PC-3 (cell line): ENCODE measurements around the gene DCAF7. TPM values are rescaled to one million over a fixed set of nuclear protein-coding genes. Genes with fewer than 3 reads are reported as not detected.

Experiments
- ATAC-seq: fragments of 200-7000 bp; cut with Tn5 transposase; 2 replicates; pipeline ENCODE4 v1.9.1; 2020; ENCODE audit warnings: mild to moderate bottlenecking, moderate library complexity
- BruUV-seq: library from RNA; stranded (reverse); fragments of 400-500 nt; replicated peaks from 2 replicates; lab custom pipeline; 2021; lab: Mats Ljungman, UMichigan
- CTCF ChIA-PET: fragments of 300-600 bp; sonication (Branson Sonifier 250); formaldehyde crosslinking; loops from one replicate; lab custom pipeline; 2022; ENCODE audit warnings: antibody characterized with exemption; lab: Charles Lee
- POLR2A ChIA-PET: fragments of 300-600 bp; sonication (Branson Sonifier 250); formaldehyde crosslinking; loops from one replicate; lab custom pipeline; 2022; ENCODE audit warnings: antibody characterized with exemption; ENCODE audit not compliant: unreplicated experiment; lab: Charles Lee
- DNase-seq: peaks from one replicate; pipeline ENCODE4 v3.0.0-alpha.2; 2015
- H2AFZ ChIP-seq: fragments of 300-600 bp; sonication (generic); 2 replicates; pipeline ENCODE4 v1.6.0; 2016; ENCODE audit warnings: antibody characterized with exemption, low read length
- H3F3A ChIP-seq: fragments of 300-600 bp; sonication (generic); one replicate; pipeline ENCODE4 v1.6.0; 2017; ENCODE audit warnings: antibody characterized with exemption, low read length, control low read depth, mild to moderate bottlenecking; ENCODE audit not compliant: unreplicated experiment
- H3K27ac ChIP-seq: fragments of 300-600 bp; sonication (generic); 2 replicates; pipeline ENCODE4 v1.5.1; 2016; ENCODE audit warnings: mild to moderate bottlenecking, low read length
- H3K27me3 ChIP-seq: fragments of 300-600 bp; sonication (generic); 2 replicates; pipeline ENCODE4 v1.6.1; 2016; ENCODE audit warnings: low read length, mixed read lengths
- H3K36me3 ChIP-seq: fragments of 300-600 bp; sonication (generic); 2 replicates; pipeline ENCODE4 v1.6.1; 2016; ENCODE audit warnings: low read depth, mixed run types, low read length, mixed read lengths
- H3K4me1 ChIP-seq: fragments of 300-600 bp; sonication (generic); 2 replicates; pipeline ENCODE4 v1.5.1; 2016; ENCODE audit warnings: low read length; ENCODE audit not compliant: insufficient read depth
- H3K4me2 ChIP-seq: fragments of 300-600 bp; sonication (generic); 2 replicates; pipeline ENCODE4 v1.6.0; 2016; ENCODE audit warnings: low read length
- H3K4me3 ChIP-seq: fragments of 300-600 bp; sonication (generic); 2 replicates; pipeline ENCODE4 v1.5.1; 2016; ENCODE audit warnings: mild to moderate bottlenecking, low read length, mixed read lengths
- H3K79me2 ChIP-seq: fragments of 300-600 bp; sonication (generic); 2 replicates; pipeline ENCODE4 v1.6.1; 2017; ENCODE audit warnings: low read length, mixed read lengths
- H3K9ac ChIP-seq: fragments of 300-600 bp; sonication (generic); 2 replicates; pipeline ENCODE4 v1.6.0; 2016; ENCODE audit warnings: mild to moderate bottlenecking, low read length
- H3K9me2 ChIP-seq: fragments of 300-600 bp; sonication (generic); replicated peaks from 2 replicates; pipeline ENCODE4 v1.6.1; 2016; ENCODE audit warnings: mixed run types, low read length, mixed read lengths
- H3K9me3 ChIP-seq: fragments of 300-600 bp; sonication (generic); 2 replicates; pipeline ENCODE4 v1.6.1; 2016; ENCODE audit warnings: low read length, mixed read lengths
- H4K20me1 ChIP-seq: fragments of 300-600 bp; sonication (generic); 2 replicates; pipeline ENCODE4 v1.6.1; 2016; ENCODE audit warnings: low read length, mixed read lengths
- CTCF ChIP-seq: fragments of 300-600 bp; sonication (generic); conservative IDR thresholded peaks from 2 replicates; pipeline ENCODE4 v1.5.1; 2017; ENCODE audit warnings: antibody characterized with exemption, low read depth, mild to moderate bottlenecking, low read length
- EZH2 ChIP-seq: fragments of 300-600 bp; sonication (generic); IDR thresholded peaks from one replicate; pipeline ENCODE4 v1.6.1; 2017; ENCODE audit warnings: antibody characterized with exemption, mild to moderate bottlenecking, low read length; ENCODE audit not compliant: unreplicated experiment
- EZH2phosphoT487 ChIP-seq: fragments of 300-600 bp; sonication (generic); IDR thresholded peaks from 2 replicates; pipeline ENCODE4 v1.6.1; 2018; ENCODE audit warnings: mild to moderate bottlenecking, antibody characterized with exemption, low read length, borderline replicate concordance
- intact Hi-C: fragments of 100-400 bp; cut with micrococcal nuclease; formaldehyde crosslinking; loops from 2 replicates; pipeline ENCODE4 v1.9.0; 2023
- total RNA-seq: library from RNA; depleted of rRNA; stranded (reverse); fragments of >200 nt; gene quantifications from 2 replicates; pipeline ENCODE4 v1.2.3, GENCODE V29; 2014

Gene DCAF7
- total RNA-seq, 1 experiment from 2014 or later: 46.5 TPM

GRCh38 chr17:63561819-63562218 lies 11.5 kb downstream of the DCAF7 start:
- intact Hi-C loops: no loop called here
- DNase-seq: no peak
- H2AFZ ChIP-seq: no peak overlapping the region
- no peaks in the 10 kb centered on the region for H3K4me1 ChIP-seq
- no peak overlapping the region for H3K4me3 ChIP-seq
- no peaks in the 10 kb centered on the region for H3K9me3 ChIP-seq
- H3K9me2 ChIP-seq: no peaks in the 10 kb centered on the region
- no peak overlapping the region for H3K27ac ChIP-seq
- ChIA-PET POLR2A (no interaction called here), CTCF (no interaction called here)
- TF ChIP-seq EZH2phosphoT487: no peak
- TF ChIP-seq CTCF: no peak
- no peak for TF ChIP-seq EZH2
- BruUV-seq: no TSS peak
- H3K79me2 ChIP-seq: peaks cover 89% of the 10 kb centered on the region
- H3K27me3 ChIP-seq: no peaks in the 10 kb centered on the region
- H3K4me2 ChIP-seq: no peak overlapping the region
- no peak for ATAC-seq
- peaks cover 19% of the 10 kb centered on the region; the same call in 1 of the 2 replicates for H4K20me1 ChIP-seq
- no peaks in the 10 kb centered on the region for H3F3A ChIP-seq
- no peak overlapping the region for H3K9ac ChIP-seq
- H3K36me3 ChIP-seq: no peaks in the 10 kb centered on the region

DNA sequence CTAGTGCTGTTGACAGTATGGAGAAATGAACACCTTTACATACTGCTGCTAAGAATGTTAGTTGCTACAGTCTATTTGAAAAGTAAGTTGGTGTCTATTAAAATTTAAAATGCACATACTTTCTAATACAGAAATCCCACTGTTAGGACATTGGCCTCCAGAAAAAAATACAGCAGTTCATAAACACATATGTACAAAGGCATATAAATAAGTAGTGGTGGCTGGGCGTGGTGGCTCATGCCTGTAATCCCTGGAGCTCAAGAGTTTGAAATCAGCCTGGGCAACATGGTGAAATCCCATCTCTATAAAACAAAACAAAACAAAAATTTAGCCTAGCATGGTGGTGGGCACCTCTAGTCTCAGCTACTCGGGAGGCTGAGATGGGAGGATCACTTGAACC lies 13.1 kb downstream of the DCAF7 start:
- no TSS peak for BruUV-seq
- DNase-seq: no peak

More for the DNA sequence above, 13.1 kb downstream of the DCAF7 start:
- Histone ChIP-seq H3F3A (no peaks in the 10 kb centered on the region), H3K9me3 (no peaks in the 10 kb centered on the region), H3K4me3 (no peak overlapping the region), H3K27me3 (no peaks in the 10 kb centered on the region), H2AFZ (no peak overlapping the region), H3K4me2 (no peak overlapping the region), H3K9me2 (no peaks in the 10 kb centered on the region), H3K9ac (no peak overlapping the region), H4K20me1 (peaks cover 14% of the 10 kb centered on the region; the same call in 1 of the 2 replicates), H3K36me3 (no peaks in the 10 kb centered on the region), H3K27ac (no peak overlapping the region), H3K4me1 (no peaks in the 10 kb centered on the region), H3K79me2 (peaks cover 89% of the 10 kb centered on the region)
- no peak for ATAC-seq
- ChIA-PET POLR2A (no interaction called here), CTCF (no interaction called here)
- intact Hi-C loops: no loop called here
- no peak for TF ChIP-seq CTCF
- no peak for TF ChIP-seq EZH2
- TF ChIP-seq EZH2phosphoT487: no peak
